H1 (cell line): Measurements from ENCODE around the gene PI4KB. TPM values are rescaled to one million over a fixed set of nuclear protein-coding genes. Genes with fewer than 3 reads are reported as not detected.
A peak's percentile ranks its signal among the peaks of the same experiment; 100 is the strongest.

Experiments
- SUZ12 ChIP-seq: fragments of 200-600 bp; sonication (generic); IDR thresholded peaks from 2 replicates; pipeline ENCODE4 v1.6.1; 2012; ENCODE audit warnings: mild to moderate bottlenecking, inconsistent platforms, low read length, moderate library complexity, mixed read lengths
- polyA plus RNA-seq, 7 experiments: library from polyadenylated mRNA; depleted of rRNA in 3 of 7; stranded (reverse) in 5 of 7; unstranded in 2 of 7; fragments of >200 nt in 5 of 7; fragments of 200-250 nt in 2 of 7; gene quantifications; 1 replicate in 5 of 7; 2 replicates in 1 of 7; 4 replicates in 1 of 7; pipeline versions ENCODE4 v1.2.1 to v1.2.3, GENCODE V29; 2011 to 2013; ENCODE audit warnings: missing spikeins in 2 of 7, mixed read lengths in 2 of 7
- total RNA-seq: library from RNA; stranded (reverse); fragmentation: NEBNext Ultra II Directional; extraction: Animal tissue kit (Norgen Biotek cat#: 25700); gene quantifications from 2 replicates; pipeline ENCODE4 v1.2.1, GENCODE V29; 2021
- TF ChIP-seq, protein P1 (sequence below): fragments of 300-600 bp; sonication (generic); IDR thresholded peaks from 2 replicates; pipeline ENCODE4 v1.7.1; 2012; ENCODE audit warnings: low read length, moderate library complexity, mild to moderate bottlenecking, inconsistent platforms; ENCODE audit not compliant: insufficient replicate concordance

The PI4KB gene
- total and polyA plus RNA-seq, 2 of the 8 experiments (the other 6 are each of a cell fraction or from before 2014, with no cell fraction given) = 30.1 to 37.1 TPM

DNA sequence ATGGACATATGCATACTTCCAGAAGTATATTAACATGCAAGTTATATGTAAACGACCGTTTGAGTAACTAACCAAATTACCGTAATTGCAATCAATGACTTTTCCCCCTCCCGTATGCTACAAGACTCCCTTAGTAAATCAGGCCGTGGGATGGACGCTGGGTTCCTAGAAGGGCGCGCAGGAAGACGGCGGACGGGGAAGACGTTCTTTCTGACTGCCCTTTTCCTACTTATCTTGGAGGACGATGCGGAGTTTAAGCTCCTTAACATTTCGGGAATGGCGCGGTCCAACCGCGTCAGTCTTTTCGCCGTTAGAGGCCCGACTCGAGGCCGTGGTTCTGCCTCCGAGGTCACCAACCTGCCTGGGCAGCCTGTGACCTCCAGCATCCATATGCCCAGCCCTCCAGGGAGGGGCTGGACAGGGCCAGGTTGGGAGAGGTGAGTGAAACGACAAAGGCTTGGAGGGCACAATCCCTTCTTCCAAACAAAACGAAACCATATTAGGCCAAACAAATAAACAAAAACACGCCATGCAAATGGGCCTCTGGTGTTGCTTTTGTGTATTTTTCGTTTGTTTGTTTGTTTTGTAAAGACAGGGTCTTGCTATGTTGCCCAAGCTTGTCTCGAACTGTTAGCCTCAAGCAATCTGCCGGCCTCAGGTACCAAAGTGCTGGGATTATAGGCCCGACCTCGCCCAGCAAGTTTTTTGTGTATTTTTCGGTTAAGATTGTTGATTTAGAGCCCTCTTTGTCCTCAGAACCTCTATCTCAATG is 873 bp upstream of the PI4KB start (continued):
- TF ChIP-seq, protein P1, sequence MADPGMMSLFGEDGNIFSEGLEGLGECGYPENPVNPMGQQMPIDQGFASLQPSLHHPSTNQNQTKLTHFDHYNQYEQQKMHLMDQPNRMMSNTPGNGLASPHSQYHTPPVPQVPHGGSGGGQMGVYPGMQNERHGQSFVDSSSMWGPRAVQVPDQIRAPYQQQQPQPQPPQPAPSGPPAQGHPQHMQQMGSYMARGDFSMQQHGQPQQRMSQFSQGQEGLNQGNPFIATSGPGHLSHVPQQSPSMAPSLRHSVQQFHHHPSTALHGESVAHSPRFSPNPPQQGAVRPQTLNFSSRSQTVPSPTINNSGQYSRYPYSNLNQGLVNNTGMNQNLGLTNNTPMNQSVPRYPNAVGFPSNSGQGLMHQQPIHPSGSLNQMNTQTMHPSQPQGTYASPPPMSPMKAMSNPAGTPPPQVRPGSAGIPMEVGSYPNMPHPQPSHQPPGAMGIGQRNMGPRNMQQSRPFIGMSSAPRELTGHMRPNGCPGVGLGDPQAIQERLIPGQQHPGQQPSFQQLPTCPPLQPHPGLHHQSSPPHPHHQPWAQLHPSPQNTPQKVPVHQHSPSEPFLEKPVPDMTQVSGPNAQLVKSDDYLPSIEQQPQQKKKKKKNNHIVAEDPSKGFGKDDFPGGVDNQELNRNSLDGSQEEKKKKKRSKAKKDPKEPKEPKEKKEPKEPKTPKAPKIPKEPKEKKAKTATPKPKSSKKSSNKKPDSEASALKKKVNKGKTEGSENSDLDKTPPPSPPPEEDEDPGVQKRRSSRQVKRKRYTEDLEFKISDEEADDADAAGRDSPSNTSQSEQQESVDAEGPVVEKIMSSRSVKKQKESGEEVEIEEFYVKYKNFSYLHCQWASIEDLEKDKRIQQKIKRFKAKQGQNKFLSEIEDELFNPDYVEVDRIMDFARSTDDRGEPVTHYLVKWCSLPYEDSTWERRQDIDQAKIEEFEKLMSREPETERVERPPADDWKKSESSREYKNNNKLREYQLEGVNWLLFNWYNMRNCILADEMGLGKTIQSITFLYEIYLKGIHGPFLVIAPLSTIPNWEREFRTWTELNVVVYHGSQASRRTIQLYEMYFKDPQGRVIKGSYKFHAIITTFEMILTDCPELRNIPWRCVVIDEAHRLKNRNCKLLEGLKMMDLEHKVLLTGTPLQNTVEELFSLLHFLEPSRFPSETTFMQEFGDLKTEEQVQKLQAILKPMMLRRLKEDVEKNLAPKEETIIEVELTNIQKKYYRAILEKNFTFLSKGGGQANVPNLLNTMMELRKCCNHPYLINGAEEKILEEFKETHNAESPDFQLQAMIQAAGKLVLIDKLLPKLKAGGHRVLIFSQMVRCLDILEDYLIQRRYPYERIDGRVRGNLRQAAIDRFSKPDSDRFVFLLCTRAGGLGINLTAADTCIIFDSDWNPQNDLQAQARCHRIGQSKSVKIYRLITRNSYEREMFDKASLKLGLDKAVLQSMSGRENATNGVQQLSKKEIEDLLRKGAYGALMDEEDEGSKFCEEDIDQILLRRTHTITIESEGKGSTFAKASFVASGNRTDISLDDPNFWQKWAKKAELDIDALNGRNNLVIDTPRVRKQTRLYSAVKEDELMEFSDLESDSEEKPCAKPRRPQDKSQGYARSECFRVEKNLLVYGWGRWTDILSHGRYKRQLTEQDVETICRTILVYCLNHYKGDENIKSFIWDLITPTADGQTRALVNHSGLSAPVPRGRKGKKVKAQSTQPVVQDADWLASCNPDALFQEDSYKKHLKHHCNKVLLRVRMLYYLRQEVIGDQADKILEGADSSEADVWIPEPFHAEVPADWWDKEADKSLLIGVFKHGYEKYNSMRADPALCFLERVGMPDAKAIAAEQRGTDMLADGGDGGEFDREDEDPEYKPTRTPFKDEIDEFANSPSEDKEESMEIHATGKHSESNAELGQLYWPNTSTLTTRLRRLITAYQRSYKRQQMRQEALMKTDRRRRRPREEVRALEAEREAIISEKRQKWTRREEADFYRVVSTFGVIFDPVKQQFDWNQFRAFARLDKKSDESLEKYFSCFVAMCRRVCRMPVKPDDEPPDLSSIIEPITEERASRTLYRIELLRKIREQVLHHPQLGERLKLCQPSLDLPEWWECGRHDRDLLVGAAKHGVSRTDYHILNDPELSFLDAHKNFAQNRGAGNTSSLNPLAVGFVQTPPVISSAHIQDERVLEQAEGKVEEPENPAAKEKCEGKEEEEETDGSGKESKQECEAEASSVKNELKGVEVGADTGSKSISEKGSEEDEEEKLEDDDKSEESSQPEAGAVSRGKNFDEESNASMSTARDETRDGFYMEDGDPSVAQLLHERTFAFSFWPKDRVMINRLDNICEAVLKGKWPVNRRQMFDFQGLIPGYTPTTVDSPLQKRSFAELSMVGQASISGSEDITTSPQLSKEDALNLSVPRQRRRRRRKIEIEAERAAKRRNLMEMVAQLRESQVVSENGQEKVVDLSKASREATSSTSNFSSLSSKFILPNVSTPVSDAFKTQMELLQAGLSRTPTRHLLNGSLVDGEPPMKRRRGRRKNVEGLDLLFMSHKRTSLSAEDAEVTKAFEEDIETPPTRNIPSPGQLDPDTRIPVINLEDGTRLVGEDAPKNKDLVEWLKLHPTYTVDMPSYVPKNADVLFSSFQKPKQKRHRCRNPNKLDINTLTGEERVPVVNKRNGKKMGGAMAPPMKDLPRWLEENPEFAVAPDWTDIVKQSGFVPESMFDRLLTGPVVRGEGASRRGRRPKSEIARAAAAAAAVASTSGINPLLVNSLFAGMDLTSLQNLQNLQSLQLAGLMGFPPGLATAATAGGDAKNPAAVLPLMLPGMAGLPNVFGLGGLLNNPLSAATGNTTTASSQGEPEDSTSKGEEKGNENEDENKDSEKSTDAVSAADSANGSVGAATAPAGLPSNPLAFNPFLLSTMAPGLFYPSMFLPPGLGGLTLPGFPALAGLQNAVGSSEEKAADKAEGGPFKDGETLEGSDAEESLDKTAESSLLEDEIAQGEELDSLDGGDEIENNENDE = peak; percentile 97
- no peak for TF ChIP-seq SUZ12
